GM18868 (cell line): Measurements from ENCODE around the gene ZSCAN20.

Source experiments
- ATAC-seq: cut with Tn5 transposase; IDR thresholded peaks from one replicate; pipeline ENCODE4 v1.9.1; 2021; ENCODE audit warnings: mild to moderate bottlenecking, moderate library complexity; ENCODE audit not compliant: unreplicated experiment

The ZSCAN20 gene

DNA sequence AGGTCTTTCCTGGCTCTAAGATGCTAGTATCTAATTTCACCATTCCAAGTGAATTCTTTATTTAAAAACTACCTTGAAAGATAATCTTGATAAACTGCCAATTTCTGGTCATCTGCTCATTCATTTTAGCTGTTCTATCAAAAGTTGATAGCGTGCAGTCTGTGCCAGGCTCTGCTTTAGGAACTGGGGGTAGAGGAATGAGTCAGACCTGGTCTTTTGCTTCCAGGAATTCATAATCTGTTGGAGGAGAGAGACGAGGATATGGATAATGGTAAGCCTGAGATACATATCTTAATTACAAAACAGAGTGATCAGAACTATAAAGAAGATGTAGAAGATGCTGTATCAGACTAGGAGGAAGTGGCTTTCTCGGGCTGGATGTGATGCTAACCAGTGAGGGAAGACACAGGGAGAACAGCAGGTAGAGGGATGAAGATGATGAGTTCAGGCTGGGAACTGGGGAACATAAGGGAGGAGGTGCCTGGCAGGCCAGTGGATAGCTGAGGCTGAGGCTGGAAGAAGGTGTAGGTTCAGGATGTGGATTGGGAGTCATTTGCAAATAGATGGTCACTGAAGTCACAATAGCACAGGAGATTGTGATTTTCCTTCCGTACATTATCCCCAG lies 29.3 kb upstream of the ZSCAN20 start:
- ATAC-seq = no peak

DNA sequence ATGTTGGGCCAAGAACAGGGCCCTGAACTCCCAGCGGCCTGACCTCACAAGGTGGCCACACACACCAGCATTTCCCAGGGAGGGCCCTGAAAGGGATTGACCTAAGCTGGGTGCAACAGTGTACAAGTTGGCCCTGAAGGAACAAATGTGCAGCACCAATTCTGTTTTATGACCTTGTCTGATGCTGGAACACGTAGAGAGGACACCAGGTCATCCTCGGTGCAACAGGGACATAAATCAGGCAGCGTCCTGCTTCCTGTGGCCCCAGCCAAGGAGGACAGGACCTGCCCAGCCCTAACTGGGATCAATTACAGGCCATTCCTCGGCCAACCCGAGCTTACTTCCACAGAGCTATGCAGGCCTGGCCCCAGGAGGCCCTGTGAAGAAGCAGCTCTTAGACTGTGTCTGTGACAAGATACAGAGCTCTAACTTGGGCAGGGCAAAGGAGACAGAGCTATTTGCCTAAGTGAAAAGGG lies 28.7 kb upstream of the ZSCAN20 start:
- no peak for ATAC-seq

DNA sequence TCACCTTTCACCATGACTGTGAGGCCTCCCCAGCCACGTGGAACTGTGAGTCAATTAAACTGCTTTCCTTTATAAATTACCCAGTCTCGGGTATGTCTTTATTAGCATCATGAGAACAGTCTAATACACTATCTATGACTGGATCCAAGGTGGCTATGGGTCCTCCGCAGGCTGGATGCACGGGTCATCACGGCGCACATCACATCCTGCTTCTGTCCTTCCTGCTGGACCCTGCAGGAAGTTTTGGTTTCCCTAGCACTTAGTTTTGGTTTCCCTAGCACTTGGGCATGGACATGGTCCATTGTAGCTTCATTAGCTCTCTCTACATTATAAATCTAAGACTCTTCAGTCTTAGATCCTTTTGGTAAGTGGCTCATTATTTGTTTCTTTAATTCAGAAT lies 27.3 kb upstream of the ZSCAN20 start:
- no peak for ATAC-seq

GRCh38 chr1:33446590-33446989 lies 25.9 kb upstream of the ZSCAN20 start:
- ATAC-seq = no peak

- no peak for ATAC-seq
Observed at GRCh38 chr1:33454646-33455282, 17.7 kb upstream of the ZSCAN20 start.

DNA sequence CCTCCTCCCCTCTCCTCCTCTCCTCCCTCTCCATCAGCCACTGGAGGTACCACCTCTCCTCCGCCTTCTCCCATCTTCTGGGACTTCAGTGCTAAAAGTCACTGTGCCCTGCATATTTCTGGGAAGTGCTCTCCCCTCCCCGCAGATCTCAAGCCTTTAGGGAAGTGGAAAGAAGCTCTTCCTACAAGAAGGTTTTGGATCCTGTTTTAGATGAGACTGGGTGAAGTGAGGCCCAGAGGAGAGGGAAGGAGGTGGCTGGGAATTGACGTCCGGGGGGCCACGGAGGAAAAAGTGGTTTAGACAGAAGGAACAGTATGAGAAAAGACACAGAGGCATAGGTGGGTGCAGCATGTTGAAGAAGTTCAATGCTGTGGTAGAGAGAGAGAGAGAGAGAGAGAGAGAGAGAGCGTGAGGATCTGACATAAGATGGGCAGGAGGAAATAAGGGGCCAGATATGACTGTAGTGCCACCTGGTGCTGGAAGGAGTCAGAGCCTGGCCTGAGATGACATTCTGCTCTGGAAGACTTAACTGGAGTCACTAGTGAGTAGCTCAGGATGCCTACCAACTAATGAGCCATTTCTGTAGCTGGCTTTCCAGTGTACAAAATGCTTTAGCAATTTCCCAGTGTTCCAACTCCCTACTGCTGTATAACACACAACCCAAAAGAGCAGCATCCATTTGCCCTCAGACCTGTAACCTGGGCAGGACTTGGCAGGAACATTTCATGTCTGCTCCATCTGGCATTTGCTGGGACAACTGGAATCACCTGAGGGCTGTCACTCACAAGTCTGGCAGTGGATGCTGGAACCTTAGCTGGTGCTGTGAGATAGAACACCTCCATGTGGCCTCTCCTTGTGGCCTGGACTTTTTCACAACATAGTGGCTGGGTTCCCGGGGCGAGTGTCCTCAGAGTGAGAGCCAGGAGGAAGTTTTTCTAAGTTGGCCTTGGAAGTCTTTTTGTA lies 16.6 kb upstream of the ZSCAN20 start:
- ATAC-seq = peak; percentile 77

DNA sequence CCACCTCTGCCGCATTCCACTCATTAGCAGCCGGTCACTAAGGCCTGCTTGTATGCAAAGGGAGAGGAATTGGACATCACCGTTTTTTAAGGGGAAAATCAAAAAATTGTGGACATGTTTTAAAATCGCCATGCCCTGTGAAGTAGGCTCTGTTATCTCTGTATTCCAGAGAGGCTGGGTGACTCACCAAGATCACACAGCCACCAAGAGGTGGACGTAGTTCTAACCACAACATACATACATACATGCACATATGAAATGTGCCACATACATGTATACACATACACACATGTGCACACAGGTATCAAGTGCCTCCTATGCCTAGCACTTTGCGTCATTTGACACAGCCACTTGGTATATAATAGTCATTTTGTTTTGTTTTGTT lies 16.0 kb upstream of the ZSCAN20 start:
- ATAC-seq = no peak

- no peak for ATAC-seq
Observed at GRCh38 chr1:33459691-33460090, 12.8 kb upstream of the ZSCAN20 start.

DNA sequence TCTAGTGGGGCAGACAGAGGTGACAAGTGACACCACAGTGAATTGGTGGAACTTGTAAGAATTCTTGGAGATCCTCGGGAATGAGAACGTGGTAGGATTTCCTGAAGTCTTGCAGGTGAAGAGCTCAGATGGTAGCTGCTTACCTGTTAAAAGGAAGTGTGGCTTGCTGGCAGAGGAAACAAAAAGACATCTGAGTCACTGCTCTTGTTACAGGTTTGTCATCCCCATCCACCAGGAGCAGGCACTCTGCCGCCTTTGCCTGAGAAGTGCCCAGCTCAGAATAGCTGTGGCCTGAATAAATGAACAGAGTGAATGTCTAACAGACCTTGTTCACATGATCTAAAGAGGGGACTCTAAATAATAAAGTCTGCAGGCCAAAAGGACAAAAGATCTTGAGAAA lies 12.3 kb upstream of the ZSCAN20 start:
- ATAC-seq = no peak

GRCh38 chr1:33460947-33461629 lies 11.4 kb upstream of the ZSCAN20 start:
- peak; percentile 82 for ATAC-seq

DNA sequence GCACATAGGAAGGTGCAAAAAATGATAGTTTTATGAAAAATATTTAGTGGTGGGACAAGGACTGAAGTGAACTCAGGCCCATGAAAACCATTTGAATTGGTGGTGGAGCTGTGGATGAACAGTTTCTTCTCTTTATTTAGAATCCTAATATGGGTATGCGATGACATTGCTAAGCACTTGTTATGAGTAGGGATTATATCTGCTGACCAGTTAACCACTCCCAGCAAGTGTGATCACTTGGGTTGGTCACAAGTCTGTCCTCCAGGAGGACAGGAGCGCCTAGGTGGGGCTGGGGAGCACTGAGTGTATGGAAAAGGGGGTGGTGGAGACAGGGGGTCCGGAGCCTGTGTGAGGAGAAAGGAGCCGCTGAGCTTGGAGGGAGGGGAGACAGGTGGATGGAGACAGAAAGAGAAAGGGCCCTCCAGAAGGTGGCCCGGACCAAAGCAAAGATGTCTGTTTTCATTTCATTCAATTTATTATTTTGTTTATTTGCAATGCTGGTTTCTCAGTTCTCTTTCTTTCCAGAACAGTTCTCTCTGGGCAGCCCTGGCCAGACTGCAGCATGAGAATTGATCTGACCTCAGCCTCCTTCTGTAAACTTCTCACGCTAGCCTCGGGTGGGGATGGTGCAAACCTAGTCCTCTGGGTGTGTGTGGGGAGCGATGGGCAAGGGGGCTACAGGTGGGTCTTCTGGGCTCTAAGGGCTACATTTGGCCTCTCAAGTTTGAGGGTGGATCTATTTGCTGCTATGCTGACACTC lies 9.9 kb upstream of the ZSCAN20 start:
- no peak for ATAC-seq

DNA sequence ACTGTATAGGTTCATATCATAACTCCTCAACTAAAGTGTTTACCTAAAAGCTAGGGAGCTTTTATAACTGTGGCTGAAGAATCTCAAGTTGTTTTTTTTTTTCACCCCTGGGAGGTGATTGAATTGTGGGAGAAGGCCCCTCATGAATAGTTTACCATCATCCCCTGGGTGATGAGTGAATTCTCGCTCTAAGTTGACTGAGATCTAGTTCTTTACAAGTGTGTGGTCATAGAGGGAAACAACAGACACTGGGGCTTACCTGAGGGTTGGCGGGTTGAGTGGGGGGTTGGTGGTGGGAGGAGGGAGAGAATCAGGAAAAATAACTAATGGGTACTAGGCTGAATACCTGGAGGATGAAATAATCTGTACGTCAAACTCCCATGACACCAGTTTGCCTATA lies 7.9 kb upstream of the ZSCAN20 start:
- ATAC-seq = no peak

DNA sequence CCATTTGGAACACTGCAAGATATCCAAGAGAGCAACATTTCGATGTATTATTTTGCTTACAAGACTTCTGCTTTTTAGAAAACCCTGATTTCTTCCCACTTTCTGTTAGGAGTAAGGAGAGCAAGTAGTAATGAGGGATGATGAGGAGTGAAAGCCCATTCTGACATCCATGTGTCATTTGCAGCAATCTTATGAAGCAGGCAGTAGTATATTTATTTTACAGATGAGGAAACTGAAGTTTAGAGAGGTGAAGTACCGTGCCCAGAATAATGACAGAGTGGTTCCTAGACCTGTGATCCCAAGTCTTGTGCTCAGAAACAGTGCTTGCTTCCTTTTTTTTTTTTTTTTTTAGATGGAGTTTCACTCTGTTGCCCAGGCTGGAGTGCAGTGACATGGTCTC lies 7.1 kb upstream of the ZSCAN20 start:
- no peak for ATAC-seq

DNA sequence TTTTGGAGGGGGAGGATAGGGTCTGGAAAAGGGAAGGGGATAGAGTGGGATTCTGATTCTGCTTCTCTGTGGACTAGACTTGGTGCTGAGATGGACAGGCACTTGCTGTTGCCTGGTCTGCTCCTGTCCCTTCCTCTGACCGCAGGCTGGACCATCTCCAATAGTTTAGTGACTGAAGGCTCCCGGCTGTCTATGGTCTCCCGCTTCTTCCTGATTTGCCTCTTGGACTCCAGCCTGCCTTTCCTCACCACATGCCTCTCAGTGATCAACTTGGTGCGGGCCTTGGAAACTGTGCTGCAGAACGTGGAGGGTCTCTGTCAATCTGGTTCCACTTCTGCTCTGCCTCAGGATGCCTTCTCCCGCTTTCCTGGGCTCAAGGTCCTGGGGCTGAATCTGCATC lies 6.3 kb upstream of the ZSCAN20 start:
- ATAC-seq = no peak

GRCh38 chr1:33468011-33468410 lies 4.4 kb upstream of the ZSCAN20 start:
- ATAC-seq = no peak

DNA sequence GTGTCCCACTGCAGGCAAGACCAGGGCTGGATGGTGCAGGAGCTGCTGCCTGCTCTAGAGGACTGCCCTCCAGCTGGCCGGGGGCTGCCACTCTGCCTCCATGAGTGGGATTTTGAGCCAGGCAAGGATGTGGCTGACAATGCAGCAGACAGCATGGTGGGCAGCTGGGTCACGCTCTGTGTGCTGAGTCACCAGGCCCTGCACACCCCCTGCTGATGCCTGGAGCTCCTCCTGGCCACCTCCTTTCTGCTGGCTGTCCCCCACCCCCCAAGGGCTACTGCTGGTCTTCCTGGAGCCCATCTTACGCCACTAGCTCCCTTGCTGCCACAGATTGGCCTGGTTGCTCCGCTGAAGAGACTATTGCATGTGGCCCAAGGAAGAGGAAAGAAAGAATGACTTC lies 3.9 kb upstream of the ZSCAN20 start:
- no peak for ATAC-seq

GRCh38 chr1:33468967-33469366 lies 3.5 kb upstream of the ZSCAN20 start:
- ATAC-seq = no peak

- ATAC-seq = no peak
Observed at GRCh38 chr1:33469691-33470090, 2.8 kb upstream of the ZSCAN20 start.

DNA sequence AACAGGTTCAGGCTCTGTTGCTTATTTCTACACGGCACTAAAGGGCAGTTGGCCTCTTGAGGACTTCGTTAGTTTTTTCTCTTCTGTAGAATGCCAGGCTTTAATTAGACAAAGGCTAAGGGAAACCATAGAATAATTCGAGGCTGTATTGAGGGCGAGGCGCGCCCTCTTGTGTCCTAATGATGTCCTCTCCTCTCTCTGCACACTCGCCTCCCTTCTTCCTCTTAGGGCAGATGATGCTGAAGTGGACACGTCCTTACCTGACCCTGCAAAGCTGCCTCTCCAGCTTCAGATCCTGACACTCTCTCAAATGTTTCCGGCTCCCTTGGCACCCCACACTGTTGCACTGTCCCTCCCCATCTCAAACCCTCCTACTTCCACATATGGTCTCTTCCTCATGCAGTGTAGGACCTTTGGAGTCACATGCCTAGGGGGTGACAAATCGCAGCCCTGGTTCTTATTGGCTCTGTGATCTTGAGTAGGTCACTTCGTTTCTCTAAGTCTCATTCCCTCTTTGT lies 1.9 kb upstream of the ZSCAN20 start:
- peak; percentile 46 for ATAC-seq

GRCh38 chr1:33471416-33471815 lies 1.0 kb upstream of the ZSCAN20 start:
- ATAC-seq = no peak
